ENCODE measurements around the gene NECTIN1. TPM values are rescaled to one million over a fixed set of nuclear protein-coding genes. Genes with fewer than 3 reads are reported as not detected.
A peak's percentile ranks its signal among the peaks of the same experiment; 100 is the strongest.

The NECTIN1 gene
- total and polyA plus RNA-seq, 2 of the 4 experiments (the other 2 are of a cell fraction) = 2.3 to 4.2 TPM

DNA sequence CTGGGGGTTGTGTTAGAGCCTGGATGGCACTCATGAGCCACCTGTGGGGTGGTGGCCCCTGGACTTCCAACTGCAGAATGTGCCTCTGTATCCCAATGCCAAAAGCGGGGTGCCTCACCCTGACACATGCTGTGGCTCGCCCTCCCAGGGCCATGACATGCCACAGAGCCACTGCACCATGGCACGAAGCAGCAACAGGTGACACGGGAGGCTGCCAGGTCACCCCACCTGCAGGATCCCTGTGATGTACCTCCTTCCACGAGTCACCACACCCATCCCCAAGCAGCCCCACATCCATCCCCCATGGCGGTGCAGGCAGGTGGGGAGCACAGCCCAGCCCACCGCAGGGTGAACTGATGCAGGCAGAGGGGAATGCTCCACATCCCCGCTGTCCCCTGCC, 14.8 kb downstream of the NECTIN1 start:
- Histone ChIP-seq H3K9me3 (ENCODE audit: control insufficient read depth, insufficient read depth, low read length) (no peaks in the 10 kb centered on the region), H3K79me1 (ENCODE audit: low read depth in 1 of 2, low read length in 2 of 2) (no peaks in the 10 kb centered on the region), H2AFZ (replicated peaks; ENCODE audit: low read length, poor library complexity) (peak overlapping the region; percentile 15), H2AK5ac (ENCODE audit: low read depth, low read length) (no peak overlapping the region), H2BK120ac (ENCODE audit: low read depth, low read length) (no peak overlapping the region), H4K91ac (ENCODE audit: insufficient read depth, low read depth, low read length) (no peak overlapping the region), H3K9me1 (ENCODE audit: insufficient read depth, low read length) (no peaks in the 10 kb centered on the region), H3K23ac (ENCODE audit: low read depth, low read length) (no peak overlapping the region), H3K27me3 (ENCODE audit: control insufficient read depth, insufficient read depth, low read length) (peaks cover 2% of the 10 kb centered on the region; the same call in 1 of the 2 replicates), H2BK20ac (ENCODE audit: low read depth, low read length) (no peak overlapping the region), H4K8ac (ENCODE audit: low read depth in 2 of 2, low read length in 2 of 2) (no peak overlapping the region), H3K27ac (ENCODE audit: insufficient read depth, low read length) (no peak overlapping the region), H3K56ac (ENCODE audit: extremely low read depth, insufficient read depth, low read length) (no peak overlapping the region), H3K4me2 (ENCODE audit: low read depth, low read length) (no peak overlapping the region), H3K4me3 (ENCODE audit: insufficient read depth, low read depth, low read length) (no peak overlapping the region), H3K4me1 (ENCODE audit: control insufficient read depth, insufficient read depth, low read length) (no peaks in the 10 kb centered on the region), H3K36me3 (ENCODE audit: control insufficient read depth, insufficient read depth, low read length) (no peaks in the 10 kb centered on the region), H4K20me1 (ENCODE audit: insufficient read depth, low read length) (no peaks in the 10 kb centered on the region), H3K4ac (ENCODE audit: low read depth, low read length) (no peak overlapping the region), H4K5ac (ENCODE audit: low read depth, low read length) (no peak overlapping the region), H3K18ac (ENCODE audit: low read depth, low read length) (no peak overlapping the region), H3K14ac (replicated peaks; ENCODE audit: low read depth, low read length) (no peak overlapping the region), H2BK5ac (ENCODE audit: low read depth, low read length, poor library complexity, severe bottlenecking) (no peak overlapping the region), H3K9ac (ENCODE audit: low read depth, low read length) (no peak overlapping the region), H2AK9ac (replicated peaks; ENCODE audit: low read depth, low read length, poor library complexity) (peak overlapping the region; percentile 45), H2BK15ac (ENCODE audit: low read depth, low read length) (no peak overlapping the region)
- no peak for TF ChIP-seq CHD1 (IDR thresholded peaks at IDR 0.05; ENCODE audit: low read depth, low read length)
- no peak for TF ChIP-seq MXI1 (IDR thresholded peaks at IDR 0.05; ENCODE audit: borderline replicate concordance, low read depth, low read length)
- no peak for TF ChIP-seq NFE2L2 (IDR thresholded peaks at IDR 0.05; ENCODE audit: low read depth, low read length)
- TF ChIP-seq MAZ (IDR thresholded peaks at IDR 0.05; ENCODE audit: borderline replicate concordance, low read depth, low read length) = no peak
- TF ChIP-seq CEBPB (IDR thresholded peaks at IDR 0.05; ENCODE audit: low read depth, low read length) = no peak
- no peak for TF ChIP-seq MAFK (IDR thresholded peaks at IDR 0.05; ENCODE audit: low read depth, low read length)
- TF ChIP-seq, protein P1, sequence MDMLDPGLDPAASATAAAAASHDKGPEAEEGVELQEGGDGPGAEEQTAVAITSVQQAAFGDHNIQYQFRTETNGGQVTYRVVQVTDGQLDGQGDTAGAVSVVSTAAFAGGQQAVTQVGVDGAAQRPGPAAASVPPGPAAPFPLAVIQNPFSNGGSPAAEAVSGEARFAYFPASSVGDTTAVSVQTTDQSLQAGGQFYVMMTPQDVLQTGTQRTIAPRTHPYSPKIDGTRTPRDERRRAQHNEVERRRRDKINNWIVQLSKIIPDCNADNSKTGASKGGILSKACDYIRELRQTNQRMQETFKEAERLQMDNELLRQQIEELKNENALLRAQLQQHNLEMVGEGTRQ (IDR thresholded peaks at IDR 0.05; ENCODE audit: low read depth, low read length) = no peak
- TF ChIP-seq RAD21 (IDR thresholded peaks at IDR 0.05; ENCODE audit: low read length) = no peak
- TF ChIP-seq, protein P2, sequence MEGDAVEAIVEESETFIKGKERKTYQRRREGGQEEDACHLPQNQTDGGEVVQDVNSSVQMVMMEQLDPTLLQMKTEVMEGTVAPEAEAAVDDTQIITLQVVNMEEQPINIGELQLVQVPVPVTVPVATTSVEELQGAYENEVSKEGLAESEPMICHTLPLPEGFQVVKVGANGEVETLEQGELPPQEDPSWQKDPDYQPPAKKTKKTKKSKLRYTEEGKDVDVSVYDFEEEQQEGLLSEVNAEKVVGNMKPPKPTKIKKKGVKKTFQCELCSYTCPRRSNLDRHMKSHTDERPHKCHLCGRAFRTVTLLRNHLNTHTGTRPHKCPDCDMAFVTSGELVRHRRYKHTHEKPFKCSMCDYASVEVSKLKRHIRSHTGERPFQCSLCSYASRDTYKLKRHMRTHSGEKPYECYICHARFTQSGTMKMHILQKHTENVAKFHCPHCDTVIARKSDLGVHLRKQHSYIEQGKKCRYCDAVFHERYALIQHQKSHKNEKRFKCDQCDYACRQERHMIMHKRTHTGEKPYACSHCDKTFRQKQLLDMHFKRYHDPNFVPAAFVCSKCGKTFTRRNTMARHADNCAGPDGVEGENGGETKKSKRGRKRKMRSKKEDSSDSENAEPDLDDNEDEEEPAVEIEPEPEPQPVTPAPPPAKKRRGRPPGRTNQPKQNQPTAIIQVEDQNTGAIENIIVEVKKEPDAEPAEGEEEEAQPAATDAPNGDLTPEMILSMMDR (conservative IDR thresholded peaks at IDR 0.05; ENCODE audit: low read depth, low read length) = no peak
- TF ChIP-seq, protein P3, sequence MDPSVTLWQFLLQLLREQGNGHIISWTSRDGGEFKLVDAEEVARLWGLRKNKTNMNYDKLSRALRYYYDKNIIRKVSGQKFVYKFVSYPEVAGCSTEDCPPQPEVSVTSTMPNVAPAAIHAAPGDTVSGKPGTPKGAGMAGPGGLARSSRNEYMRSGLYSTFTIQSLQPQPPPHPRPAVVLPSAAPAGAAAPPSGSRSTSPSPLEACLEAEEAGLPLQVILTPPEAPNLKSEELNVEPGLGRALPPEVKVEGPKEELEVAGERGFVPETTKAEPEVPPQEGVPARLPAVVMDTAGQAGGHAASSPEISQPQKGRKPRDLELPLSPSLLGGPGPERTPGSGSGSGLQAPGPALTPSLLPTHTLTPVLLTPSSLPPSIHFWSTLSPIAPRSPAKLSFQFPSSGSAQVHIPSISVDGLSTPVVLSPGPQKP (IDR thresholded peaks at IDR 0.05; ENCODE audit: borderline replicate concordance, low read depth, low read length) = no peak
- no peak for TF ChIP-seq POLR2A (IDR thresholded peaks at IDR 0.05; ENCODE audit: low read depth, low read length)
- no peak for TF ChIP-seq RFX5 (IDR thresholded peaks at IDR 0.05; ENCODE audit: low read depth, low read length)
- TF ChIP-seq FOS (IDR thresholded peaks at IDR 0.05; ENCODE audit: low read depth, low read length) = no peak
- no peak for TF ChIP-seq SMC3 (IDR thresholded peaks at IDR 0.05; ENCODE audit: low read depth, low read length)
- BruUV-seq (replicated peaks) = no TSS peak
- WGBS, 2 experiments (ENCODE audit: extremely low coverage in 2 of 2, insufficient read length in 1 of 2) = 80% methylated on average over 4 of the region's 8 CpGs; no CpG with 5 or more reads in 1 of the 2 experiments
- ChIA-PET POLR2A (ENCODE audit: unreplicated experiment) (interaction anchor here (0.5 kb wide), 1 partner anchor 303 kb away, joined by 5 read pairs; no protein-coding TSS in a partner anchor), CTCF (no interaction called here)
- DNase-seq (no peak), ATAC-seq (ENCODE audit: low read depth) (no peak)
- in situ Hi-C loops (cut with MboI; ENCODE audit: low sequenced_read_pairs) (no loop called here), dilution Hi-C loops (cut with HindIII; ENCODE audit: low sequenced_read_pairs, unreplicated experiment) (no loop called here), intact Hi-C loops (cut with micrococcal nuclease) (no loop called here)

Measured in IMR-90 (cell line).